ENCODE results near the gene GNPNAT1. TPM values are rescaled to one million over a fixed set of nuclear protein-coding genes. Genes with fewer than 3 reads are reported as not detected.
A peak's percentile ranks its signal among the peaks of the same experiment; 100 is the strongest.

Gene GNPNAT1
- total and polyA plus RNA-seq, 9 of the 15 experiments (the other 6 are each of a cell fraction or from before 2014, with no cell fraction given), result 15.8 to 27.7 (median 25.3) TPM

DNA sequence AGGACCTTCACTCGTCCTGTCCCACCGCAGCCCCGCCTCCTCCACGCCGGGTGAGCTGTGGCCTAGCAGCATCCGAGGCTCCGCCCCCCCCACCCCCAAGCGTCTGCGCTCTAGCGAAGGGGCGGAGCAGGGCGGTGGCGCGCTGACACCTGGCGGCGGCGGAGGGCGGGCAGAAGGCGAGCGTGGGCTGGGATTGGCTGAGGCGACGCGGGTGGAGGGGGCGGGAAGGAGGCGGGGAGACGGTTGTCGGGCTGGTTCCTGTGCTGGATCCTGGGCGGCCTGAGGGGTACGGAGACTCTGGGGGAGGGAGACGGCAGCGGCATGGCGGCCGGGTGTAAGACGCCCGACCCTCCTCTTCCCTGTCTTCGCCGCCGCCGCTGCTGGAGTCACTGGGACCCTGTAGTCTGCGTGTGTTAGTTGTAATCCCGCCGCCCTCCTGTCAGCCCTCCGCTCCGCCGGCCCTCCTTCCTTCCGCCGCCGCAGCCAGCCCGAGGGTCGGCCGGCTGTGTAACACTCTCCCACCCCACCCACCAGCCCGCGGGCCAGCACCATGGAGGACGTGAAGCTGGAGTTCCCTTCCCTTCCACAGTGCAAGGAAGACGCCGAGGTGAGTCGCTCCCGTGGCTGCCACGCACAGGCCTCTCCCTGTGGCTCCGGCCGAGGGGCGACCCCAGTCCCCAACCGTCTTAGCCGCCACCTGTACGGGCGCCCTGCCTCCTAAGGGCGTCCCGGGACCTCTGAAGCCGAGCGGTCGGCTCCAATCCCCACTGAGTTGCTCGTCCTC lies 61.3 kb downstream of the GNPNAT1 start, which contains the start of gene STYX (continued):
- TF ChIP-seq, protein P1, sequence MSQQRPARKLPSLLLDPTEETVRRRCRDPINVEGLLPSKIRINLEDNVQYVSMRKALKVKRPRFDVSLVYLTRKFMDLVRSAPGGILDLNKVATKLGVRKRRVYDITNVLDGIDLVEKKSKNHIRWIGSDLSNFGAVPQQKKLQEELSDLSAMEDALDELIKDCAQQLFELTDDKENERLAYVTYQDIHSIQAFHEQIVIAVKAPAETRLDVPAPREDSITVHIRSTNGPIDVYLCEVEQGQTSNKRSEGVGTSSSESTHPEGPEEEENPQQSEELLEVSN (IDR thresholded peaks at IDR 0.05; ENCODE audit: borderline replicate concordance in 1 of 2, extremely low read depth in 1 of 2, insufficient read depth in 1 of 2, insufficient read length in 1 of 2, low read depth in 1 of 2, low read length in 1 of 2, poor library complexity in 1 of 2, severe bottlenecking in 1 of 2), result peak in 1 of 2 experiments; percentile 16
- TF ChIP-seq OTX1 (CRISPR knock-in tag; IDR thresholded peaks at IDR 0.05) (no peak), ZBTB7A (IDR thresholded peaks at IDR 0.05; ENCODE audit: borderline replicate concordance, control insufficient read depth, low read depth, low read length) (peak; percentile 55; the same call in 1 of the 2 replicates), GABPB1 (CRISPR knock-in tag; IDR thresholded peaks at IDR 0.05) (peak; percentile 41; the same call in 1 of the 2 replicates), YY1 (IDR thresholded peaks at IDR 0.05; ENCODE audit: borderline replicate concordance in 1 of 3, control insufficient read depth in 1 of 3, extremely low read depth in 1 of 3, insufficient read depth in 3 of 3, insufficient read length in 1 of 3, insufficient replicate concordance in 2 of 3, low read depth in 1 of 3, low read length in 2 of 3) (peak; percentile 34 to 88 (median 75)), EP300 (IDR thresholded peaks at IDR 0.05; ENCODE audit: low read length) (no peak), RBFOX2 (IDR thresholded peaks at IDR 0.05; ENCODE audit: low read depth, low read length) (peak; percentile 85), HIVEP1 (CRISPR knock-in tag; IDR thresholded peaks at IDR 0.05) (no peak), TGIF2 (CRISPR knock-in tag; IDR thresholded peaks at IDR 0.05) (0 out of 2 replicates have a peak, but pooled peaks have one; percentile 52)
- TF ChIP-seq, protein P2, sequence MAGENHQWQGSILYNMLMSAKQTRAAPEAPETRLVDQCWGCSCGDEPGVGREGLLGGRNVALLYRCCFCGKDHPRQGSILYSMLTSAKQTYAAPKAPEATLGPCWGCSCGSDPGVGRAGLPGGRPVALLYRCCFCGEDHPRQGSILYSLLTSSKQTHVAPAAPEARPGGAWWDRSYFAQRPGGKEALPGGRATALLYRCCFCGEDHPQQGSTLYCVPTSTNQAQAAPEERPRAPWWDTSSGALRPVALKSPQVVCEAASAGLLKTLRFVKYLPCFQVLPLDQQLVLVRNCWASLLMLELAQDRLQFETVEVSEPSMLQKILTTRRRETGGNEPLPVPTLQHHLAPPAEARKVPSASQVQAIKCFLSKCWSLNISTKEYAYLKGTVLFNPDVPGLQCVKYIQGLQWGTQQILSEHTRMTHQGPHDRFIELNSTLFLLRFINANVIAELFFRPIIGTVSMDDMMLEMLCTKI (IDR thresholded peaks at IDR 0.05; ENCODE audit: partially characterized antibody), result no peak
- TF ChIP-seq, protein P3, sequence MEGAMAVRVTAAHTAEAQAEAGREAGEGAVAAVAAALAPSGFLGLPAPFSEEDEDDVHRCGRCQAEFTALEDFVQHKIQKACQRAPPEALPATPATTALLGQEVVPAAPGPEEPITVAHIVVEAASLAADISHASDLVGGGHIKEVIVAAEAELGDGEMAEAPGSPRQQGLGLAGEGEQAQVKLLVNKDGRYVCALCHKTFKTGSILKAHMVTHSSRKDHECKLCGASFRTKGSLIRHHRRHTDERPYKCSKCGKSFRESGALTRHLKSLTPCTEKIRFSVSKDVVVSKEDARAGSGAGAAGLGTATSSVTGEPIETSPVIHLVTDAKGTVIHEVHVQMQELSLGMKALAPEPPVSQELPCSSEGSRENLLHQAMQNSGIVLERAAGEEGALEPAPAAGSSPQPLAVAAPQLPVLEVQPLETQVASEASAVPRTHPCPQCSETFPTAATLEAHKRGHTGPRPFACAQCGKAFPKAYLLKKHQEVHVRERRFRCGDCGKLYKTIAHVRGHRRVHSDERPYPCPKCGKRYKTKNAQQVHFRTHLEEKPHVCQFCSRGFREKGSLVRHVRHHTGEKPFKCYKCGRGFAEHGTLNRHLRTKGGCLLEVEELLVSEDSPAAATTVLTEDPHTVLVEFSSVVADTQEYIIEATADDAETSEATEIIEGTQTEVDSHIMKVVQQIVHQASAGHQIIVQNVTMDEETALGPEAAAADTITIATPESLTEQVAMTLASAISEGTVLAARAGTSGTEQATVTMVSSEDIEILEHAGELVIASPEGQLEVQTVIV (CRISPR knock-in tag; IDR thresholded peaks at IDR 0.05; ENCODE audit: borderline replicate concordance), result no peak
- TF ChIP-seq, protein P4, sequence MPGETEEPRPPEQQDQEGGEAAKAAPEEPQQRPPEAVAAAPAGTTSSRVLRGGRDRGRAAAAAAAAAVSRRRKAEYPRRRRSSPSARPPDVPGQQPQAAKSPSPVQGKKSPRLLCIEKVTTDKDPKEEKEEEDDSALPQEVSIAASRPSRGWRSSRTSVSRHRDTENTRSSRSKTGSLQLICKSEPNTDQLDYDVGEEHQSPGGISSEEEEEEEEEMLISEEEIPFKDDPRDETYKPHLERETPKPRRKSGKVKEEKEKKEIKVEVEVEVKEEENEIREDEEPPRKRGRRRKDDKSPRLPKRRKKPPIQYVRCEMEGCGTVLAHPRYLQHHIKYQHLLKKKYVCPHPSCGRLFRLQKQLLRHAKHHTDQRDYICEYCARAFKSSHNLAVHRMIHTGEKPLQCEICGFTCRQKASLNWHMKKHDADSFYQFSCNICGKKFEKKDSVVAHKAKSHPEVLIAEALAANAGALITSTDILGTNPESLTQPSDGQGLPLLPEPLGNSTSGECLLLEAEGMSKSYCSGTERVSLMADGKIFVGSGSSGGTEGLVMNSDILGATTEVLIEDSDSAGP (CRISPR knock-in tag; IDR thresholded peaks at IDR 0.05), result no peak
- TF ChIP-seq, protein P5, sequence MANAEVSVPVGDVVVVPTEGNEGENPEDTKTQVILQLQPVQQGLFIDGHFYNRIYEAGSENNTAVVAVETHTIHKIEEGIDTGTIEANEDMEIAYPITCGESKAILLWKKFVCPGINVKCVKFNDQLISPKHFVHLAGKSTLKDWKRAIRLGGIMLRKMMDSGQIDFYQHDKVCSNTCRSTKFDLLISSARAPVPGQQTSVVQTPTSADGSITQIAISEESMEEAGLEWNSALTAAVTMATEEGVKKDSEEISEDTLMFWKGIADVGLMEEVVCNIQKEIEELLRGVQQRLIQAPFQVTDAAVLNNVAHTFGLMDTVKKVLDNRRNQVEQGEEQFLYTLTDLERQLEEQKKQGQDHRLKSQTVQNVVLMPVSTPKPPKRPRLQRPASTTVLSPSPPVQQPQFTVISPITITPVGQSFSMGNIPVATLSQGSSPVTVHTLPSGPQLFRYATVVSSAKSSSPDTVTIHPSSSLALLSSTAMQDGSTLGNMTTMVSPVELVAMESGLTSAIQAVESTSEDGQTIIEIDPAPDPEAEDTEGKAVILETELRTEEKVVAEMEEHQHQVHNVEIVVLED (CRISPR knock-in tag; IDR thresholded peaks at IDR 0.05), result peak; percentile 84
- TF ChIP-seq, protein P6, sequence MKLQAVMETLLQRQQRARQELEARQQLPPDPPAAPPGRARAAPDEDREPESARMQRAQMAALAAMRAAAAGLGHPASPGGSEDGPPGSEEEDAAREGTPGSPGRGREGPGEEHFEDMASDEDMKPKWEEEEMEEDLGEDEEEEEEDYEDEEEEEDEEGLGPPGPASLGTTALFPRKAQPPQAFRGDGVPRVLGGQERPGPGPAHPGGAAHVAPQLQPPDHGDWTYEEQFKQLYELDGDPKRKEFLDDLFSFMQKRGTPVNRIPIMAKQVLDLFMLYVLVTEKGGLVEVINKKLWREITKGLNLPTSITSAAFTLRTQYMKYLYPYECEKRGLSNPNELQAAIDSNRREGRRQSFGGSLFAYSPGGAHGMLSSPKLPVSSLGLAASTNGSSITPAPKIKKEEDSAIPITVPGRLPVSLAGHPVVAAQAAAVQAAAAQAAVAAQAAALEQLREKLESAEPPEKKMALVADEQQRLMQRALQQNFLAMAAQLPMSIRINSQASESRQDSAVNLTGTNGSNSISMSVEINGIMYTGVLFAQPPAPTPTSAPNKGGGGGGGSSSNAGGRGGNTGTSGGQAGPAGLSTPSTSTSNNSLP (IDR thresholded peaks at IDR 0.05; ENCODE audit: borderline replicate concordance, low read depth, low read length), result no peak
